Skeletal muscle satellite cell (primary cell): ENCODE data around the gene ELMO3.

Experiments
- H3K27me3 ChIP-seq: 2 replicates; pipeline ENCODE4 v1.7.0; 2013; ENCODE audit warnings: low read length; ENCODE audit not compliant: control insufficient read depth, insufficient read depth
- H3K36me3 ChIP-seq: 2 replicates; pipeline ENCODE4 v1.7.0; 2013; ENCODE audit warnings: mild to moderate bottlenecking, control low read depth, low read length; ENCODE audit not compliant: insufficient read depth
- H3K4me1 ChIP-seq: 2 replicates; pipeline ENCODE4 v1.7.0; 2013; ENCODE audit warnings: low read length; ENCODE audit not compliant: control insufficient read depth, insufficient read depth
- H3K4me2 ChIP-seq: 2 replicates; pipeline ENCODE4 v1.7.0; 2013; ENCODE audit warnings: mild to moderate bottlenecking, low read length
- H3K4me3 ChIP-seq: 2 replicates; pipeline ENCODE4 v1.7.0; 2013; ENCODE audit warnings: low read length
- H3K9ac ChIP-seq: 2 replicates; pipeline ENCODE4 v1.7.0; 2013; ENCODE audit warnings: mild to moderate bottlenecking, low read depth, low read length, moderate library complexity
- H3K9me3 ChIP-seq: replicated peaks from 2 replicates; pipeline ENCODE4 v1.7.0; 2013; ENCODE audit warnings: mild to moderate bottlenecking, control low read depth, low read length

The ELMO3 gene

DNA sequence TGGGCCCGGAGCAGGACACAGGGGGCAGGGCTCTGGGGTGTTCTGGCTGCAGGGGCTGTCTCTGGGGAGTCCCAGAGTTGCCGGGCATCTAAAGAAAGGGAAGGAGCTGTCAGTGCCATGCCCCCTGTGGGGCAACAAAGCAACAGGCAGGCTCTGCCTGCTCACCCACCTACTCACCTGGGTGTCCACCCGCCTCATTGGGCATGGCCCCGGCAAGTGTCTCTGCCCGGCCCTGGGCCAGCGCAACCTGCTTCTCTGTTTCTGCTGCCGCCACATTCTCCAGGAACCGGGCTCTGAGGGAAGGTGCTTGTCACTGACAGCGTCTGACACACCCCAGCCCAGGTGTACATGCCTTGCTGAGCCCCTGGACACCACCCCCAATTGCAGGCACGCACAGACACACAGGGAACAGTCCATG is 35.3 kb downstream of the ELMO3 start:
- Histone ChIP-seq H3K36me3 (peaks cover 84% of the 10 kb centered on the region), H3K4me3 (no peak overlapping the region), H3K9ac (no peak overlapping the region), H3K27me3 (no peaks in the 10 kb centered on the region), H3K4me1 (no peaks in the 10 kb centered on the region), H3K9me3 (no peaks in the 10 kb centered on the region), H3K4me2 (no peak overlapping the region)

DNA sequence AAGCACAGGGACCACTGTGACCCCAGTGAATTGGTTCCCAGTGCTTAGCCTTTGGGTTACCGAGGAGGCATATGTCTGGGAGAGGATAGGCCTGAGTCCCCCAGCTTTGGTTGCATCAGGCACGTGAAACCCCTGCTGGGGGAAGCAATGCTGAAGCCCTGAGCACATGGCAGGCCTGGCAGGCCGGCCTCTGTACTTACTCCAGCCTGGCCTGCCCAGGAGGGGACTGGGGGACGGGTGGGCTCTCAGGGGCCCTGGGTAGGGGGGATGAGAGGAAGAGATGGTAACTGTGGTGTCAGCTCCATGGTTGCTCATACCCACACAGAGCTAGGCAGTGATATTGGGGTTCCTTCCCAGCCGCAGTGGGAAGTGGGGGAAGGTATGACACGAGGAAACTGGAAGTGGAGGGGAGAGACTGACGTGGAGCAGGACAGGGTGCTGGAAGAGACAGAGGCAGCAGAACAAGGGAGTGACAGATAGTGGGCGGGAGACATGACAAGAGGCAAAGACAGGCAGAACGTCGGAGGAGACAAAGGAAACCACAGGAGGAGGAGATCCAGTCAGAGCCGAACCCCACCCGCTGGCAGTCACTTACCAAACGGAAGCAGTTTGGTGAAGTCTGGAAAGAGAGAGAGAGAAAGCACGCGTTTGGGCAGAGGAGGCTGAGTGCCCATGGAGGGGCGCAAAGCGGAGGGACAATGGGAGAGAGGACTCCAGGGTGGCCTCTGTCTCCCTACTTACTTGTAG is 37.1 kb downstream of the ELMO3 start:
- Histone ChIP-seq H3K9ac (no peak overlapping the region), H3K4me2 (no peak overlapping the region), H3K4me1 (peaks cover 15% of the 10 kb centered on the region), H3K36me3 (peaks cover 67% of the 10 kb centered on the region), H3K9me3 (no peaks in the 10 kb centered on the region), H3K4me3 (no peak overlapping the region), H3K27me3 (no peaks in the 10 kb centered on the region)

DNA sequence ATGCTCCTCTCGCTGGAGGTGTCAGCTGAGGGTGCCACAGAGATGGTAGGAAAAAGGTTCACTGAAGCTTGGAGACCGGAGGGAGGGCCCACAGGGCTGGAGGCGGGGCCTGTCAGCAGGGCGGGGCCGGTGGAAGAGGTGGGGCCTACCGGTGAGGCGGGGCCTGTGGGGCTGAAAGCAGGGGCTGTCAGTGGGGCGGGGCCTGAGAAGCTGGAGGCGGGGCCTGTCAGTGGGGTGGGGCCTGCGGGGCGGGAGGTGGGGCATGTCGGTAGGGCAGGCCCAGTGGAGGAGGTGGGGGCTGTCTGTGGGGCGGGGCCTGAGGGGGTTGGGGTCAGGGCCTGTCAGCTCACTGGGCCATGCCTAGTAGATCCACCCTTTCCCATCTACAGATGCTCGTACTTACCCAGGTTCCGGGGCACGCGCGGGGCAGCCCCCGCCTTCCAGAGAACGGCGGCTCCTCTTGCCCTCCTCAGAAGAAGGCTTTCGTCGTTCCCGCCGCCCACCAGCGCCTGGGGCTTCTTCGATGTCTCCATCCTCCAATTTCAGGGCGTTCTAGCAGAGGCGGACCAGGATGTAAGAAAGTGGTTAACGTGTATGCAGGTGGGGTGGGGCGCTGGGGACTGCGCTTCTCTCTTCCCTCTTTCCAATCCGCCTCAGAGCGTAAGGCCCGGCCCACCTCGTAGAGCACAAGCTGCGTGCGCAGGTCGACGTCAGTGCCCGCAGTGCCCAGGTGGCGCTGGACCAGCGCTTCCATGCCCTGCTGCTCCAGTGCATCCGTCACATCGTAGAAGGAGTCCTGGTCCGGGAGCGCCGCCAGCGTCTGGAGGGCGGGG is 37.8 kb downstream of the ELMO3 start:
- Histone ChIP-seq H3K9ac (no peak overlapping the region), H3K4me3 (no peak overlapping the region), H3K4me2 (no peak overlapping the region), H3K9me3 (no peaks in the 10 kb centered on the region), H3K4me1 (peaks cover 23% of the 10 kb centered on the region), H3K27me3 (no peaks in the 10 kb centered on the region), H3K36me3 (peaks cover 59% of the 10 kb centered on the region)

DNA sequence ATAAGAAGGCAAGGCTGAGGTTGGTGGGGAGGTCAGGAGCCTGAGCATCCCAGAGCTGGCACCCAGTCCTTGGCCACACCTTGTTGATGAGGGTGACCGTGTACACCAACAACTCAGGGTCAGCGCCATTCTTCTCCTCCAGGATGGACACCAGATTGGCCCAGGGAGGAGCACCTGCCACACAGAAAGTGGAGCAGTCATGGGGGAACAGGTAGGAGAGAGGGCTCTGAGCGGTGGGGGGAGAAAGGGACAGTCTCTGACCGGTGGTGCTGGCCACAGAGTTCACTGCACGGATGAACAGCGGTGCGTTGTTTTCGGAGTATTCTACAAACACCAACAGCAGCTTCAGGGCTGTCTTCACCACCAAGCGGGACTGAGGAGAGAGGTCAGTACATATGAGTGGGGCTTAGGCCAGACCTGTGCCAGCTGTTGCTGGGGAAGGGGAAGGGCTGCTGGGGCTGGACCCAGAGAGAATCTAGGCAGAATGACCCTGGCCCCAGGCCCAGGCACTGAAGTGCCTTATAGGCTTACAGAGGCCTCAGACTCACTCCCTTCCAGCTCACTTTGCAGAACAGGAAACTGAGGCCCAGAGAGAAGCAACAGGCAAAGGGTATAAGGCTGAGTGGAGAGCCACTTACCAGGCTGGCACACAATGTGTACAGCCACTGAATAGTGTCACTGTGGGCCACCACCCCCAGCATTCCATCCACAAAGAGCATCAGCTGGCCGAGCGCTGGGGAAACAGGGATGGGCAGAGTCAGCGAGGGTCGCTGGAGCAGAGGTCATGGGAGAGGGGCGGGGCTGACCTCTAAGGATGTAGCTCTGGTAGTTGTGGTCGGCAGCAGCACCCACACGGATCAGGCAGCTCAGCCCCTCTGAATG is 38.7 kb downstream of the ELMO3 start:
- Histone ChIP-seq H3K9me3 (no peaks in the 10 kb centered on the region), H3K4me1 (peaks cover 31% of the 10 kb centered on the region), H3K9ac (no peak overlapping the region), H3K36me3 (peaks cover 56% of the 10 kb centered on the region), H3K27me3 (no peaks in the 10 kb centered on the region), H3K4me3 (no peak overlapping the region), H3K4me2 (no peak overlapping the region)

DNA sequence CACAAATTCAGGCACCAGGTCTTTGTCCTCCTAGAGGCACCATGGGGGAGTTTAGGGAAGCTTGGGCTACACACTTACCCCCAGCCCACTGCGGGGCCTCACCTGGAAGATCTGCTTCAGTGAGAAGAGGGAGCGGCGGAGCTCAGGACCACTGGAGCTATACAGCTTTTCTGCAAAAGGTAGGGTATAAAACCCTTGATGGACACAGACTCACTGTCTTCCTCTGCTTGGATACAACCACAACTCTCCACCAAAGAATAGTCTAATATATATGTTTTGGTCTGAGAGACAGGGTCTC is 39.3 kb downstream of the ELMO3 start:
- Histone ChIP-seq H3K4me2 (no peak overlapping the region), H3K4me3 (no peak overlapping the region), H3K9me3 (no peaks in the 10 kb centered on the region), H3K4me1 (peaks cover 34% of the 10 kb centered on the region), H3K36me3 (peaks cover 55% of the 10 kb centered on the region), H3K9ac (no peak overlapping the region), H3K27me3 (no peaks in the 10 kb centered on the region)

DNA sequence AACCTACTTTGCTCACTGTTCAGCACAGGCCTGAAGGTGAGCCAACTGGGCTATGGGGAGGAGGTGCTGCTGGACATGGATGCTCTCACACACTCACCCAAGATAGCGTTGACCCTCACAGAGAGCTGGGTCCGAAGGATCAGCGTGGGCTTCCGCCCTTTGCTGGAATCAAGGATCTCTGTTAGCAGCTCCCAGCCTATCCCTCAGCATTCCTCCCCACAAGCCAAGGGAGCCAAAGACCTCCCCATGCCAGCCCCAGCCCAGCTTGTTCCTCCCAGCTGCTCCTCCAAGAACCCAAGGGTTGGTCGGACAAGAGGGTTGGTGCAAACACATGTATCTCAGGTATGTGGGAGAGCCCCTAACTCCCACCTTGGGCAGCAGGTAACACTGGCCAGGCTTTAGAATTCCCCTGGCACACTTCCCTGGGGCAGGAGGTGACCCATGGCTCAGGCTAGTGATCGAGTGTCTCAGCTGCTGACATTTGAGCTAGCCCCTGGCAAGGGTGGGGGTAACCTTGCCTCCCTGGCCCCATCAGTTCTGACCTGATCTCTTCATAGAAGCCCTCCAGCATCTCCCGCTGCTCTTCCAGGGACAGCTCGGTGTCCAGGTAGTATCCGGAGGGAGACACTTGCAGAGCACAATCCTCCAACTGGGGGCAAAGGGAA is 40.0 kb downstream of the ELMO3 start:
- Histone ChIP-seq H3K9me3 (no peaks in the 10 kb centered on the region), H3K4me3 (no peak overlapping the region), H3K36me3 (peaks cover 50% of the 10 kb centered on the region), H3K4me1 (peaks cover 42% of the 10 kb centered on the region), H3K27me3 (no peaks in the 10 kb centered on the region), H3K4me2 (no peak overlapping the region), H3K9ac (no peak overlapping the region)

DNA sequence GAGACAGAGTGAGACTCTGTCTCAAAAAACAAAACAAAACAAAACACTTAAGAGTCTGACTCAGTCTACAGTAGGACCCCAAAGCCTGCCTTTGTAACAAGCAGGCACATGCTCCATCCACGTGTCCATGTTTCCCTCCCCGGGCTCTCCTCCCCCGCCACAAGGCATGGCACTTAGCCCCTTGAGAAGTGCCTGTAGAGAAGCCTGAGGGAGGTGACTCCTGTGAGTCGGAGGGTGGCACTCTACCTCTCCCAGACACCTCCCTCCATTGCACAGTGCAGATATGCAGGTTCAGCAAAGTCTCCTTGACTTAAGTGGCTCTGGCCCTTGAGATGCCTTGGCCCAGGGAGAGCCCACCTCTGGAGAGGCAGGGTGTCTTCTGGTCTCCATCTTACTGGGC is 41.6 kb downstream of the ELMO3 start:
- Histone ChIP-seq H3K4me3 (no peak overlapping the region), H3K9ac (peak overlapping the region; percentile 79), H3K4me2 (peak overlapping the region; percentile 46), H3K27me3 (no peaks in the 10 kb centered on the region), H3K9me3 (no peaks in the 10 kb centered on the region), H3K4me1 (peaks cover 57% of the 10 kb centered on the region), H3K36me3 (peaks cover 36% of the 10 kb centered on the region)

DNA sequence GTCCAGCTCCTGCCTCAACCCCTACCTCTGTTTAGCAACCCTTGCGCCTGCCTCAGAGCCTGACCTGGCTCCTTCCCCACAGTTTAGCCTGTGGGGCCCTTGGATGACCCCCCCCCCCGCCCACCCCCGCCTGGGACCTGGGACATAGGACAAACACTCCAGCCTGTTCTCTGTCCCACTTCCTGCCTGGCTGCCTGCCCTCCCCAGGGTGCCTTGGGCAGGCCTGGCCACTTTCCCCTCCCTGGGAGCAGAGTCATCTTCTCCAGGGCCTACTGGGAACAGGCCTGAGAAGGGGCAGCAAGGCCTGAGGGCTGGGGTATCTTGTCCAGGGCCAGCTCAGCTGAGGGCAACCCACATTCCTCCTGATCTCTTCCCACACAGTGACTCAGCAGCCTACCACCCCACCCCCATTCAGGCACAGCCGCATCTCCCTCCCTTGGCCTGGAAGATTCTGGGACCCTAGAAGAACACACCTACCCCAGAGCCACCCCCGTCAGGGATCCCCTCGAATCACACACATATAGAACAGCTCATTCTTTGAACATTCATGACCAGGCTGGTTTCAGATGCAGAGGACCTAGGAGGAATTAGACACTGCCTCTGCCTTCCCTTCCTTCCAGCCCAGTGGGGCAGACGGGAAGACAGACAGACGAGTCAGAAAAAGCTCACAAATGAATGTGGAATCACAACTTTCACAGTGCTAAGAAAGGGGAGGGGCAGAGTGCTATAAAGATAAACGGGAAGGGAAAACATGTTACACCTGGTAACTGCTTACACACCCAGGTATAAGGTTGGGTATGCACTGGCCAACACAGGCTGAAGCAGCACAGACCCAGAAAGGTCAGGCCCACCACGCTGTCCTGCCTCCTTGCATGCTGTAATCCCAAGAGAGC is 42.3 kb downstream of the ELMO3 start:
- Histone ChIP-seq H3K9ac (peak overlapping the region; percentile 79), H3K27me3 (no peaks in the 10 kb centered on the region), H3K36me3 (peaks cover 29% of the 10 kb centered on the region), H3K4me3 (peak overlapping the region; percentile 36), H3K4me1 (peaks cover 61% of the 10 kb centered on the region), H3K4me2 (peak overlapping the region; percentile 71), H3K9me3 (no peaks in the 10 kb centered on the region)

DNA sequence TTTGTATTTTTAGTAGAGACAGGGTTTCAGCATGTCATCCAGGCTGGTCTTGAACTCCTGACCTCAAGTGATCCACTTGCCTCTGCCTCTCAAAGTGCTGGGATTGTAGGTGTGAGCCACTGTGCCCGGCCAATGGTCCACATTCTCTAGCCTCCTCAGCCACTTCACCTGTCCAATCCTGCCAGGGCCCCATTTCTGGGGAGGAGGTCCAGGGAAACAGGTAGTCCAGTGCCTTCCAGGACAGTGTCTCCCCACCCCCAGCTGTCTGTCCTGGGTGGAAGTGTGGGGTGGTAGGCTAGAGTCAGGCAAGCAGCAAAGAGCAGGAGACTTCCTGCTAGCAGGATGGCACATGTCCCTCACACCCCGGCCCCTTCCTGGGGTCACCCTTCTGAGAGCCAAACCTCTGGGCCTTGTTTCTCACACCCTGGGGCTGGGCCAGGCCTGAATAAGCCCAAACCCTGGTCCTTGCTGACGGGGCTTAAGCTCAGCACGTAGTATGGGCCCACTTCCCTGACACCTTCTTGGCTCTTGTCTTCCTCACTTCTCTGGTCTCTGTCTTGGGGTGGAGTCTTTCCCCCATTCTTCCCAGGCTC is 43.3 kb downstream of the ELMO3 start:
- Histone ChIP-seq H3K27me3 (no peaks in the 10 kb centered on the region), H3K4me1 (peaks cover 61% of the 10 kb centered on the region), H3K9ac (peak overlapping the region; percentile 79), H3K36me3 (peaks cover 21% of the 10 kb centered on the region), H3K9me3 (no peaks in the 10 kb centered on the region), H3K4me3 (no peak overlapping the region), H3K4me2 (peak overlapping the region; percentile 71)

DNA sequence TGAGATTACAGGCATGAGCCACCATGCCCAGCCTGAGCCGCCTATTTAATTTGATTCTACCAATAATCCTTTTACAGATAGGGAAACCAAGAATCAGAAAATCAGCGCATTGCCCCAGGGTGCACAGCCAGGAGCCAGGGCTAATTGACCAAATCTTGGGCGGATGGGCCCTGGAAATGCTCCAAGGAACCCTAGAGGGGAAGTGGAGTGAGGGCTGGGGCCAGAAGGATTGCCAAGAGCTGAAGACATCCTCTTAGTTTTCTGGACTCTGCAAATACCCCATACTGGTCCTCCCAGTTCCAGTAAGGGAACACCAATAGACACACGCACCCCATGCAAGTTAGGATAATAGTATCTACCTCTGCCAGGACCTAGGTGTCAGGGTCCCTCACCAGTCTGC is 44.5 kb downstream of the ELMO3 start:
- H3K27me3 ChIP-seq = no peaks in the 10 kb centered on the region
- peaks cover 70% of the 10 kb centered on the region for H3K4me1 ChIP-seq
- H3K4me3 ChIP-seq = peak overlapping the region; percentile 43
- H3K9ac ChIP-seq = peak overlapping the region; percentile 82
- H3K4me2 ChIP-seq = peak overlapping the region; percentile 86
- H3K36me3 ChIP-seq = peaks cover 8% of the 10 kb centered on the region
- H3K9me3 ChIP-seq = no peaks in the 10 kb centered on the region
